ENCODE results near the gene HTR6. TPM values are rescaled to one million over a fixed set of nuclear protein-coding genes. Genes with fewer than 3 reads are reported as not detected.
A peak's percentile ranks its signal among the peaks of the same experiment; 100 is the strongest.

The HTR6 gene
- not detected in 2 replicates for total RNA-seq

GRCh38 chr1:19664453-19665185 is at the start of gene HTR6:
Gene HTR6, plus strand, starts transcription at chr1:19664875. Its CDS starts 879 bp downstream, at chr1:19665754.
- peaks cover 51% of the 10 kb centered on the region for H3K27me3 ChIP-seq (ENCODE audit: control insufficient read depth, insufficient read depth, low read length)
- no peak for TF ChIP-seq CTCF (IDR thresholded peaks at IDR 0.05; ENCODE audit: insufficient read depth, low read length, poor library complexity, severe bottlenecking)

DNA sequence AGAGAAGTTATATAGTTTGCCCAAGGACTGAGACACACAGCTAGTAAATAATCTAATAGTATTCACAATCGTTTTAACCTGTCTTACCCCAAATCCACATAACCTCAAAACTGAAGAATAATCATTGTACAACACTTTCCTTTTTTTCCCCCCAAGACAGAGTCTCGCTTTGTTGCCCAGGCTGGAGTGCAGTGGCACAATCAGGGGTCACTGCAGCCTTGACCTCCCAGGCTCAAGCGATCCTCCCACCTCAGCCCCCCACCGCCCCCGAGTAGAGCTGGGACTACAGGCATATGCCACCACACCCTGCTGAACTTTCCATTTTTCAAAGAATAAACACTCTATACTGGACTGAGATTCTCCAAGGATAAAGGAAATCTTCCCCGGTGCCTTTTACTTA is 49.2 kb upstream of the HTR6 start:
- TF ChIP-seq CTCF (IDR thresholded peaks at IDR 0.05; ENCODE audit: insufficient read depth, low read length, poor library complexity, severe bottlenecking): no peak
- Histone ChIP-seq H3K36me3 (ENCODE audit: control insufficient read depth, insufficient read depth, low read length) (no peaks in the 10 kb centered on the region), H3K4me3 (ENCODE audit: low read depth, low read length) (no peak overlapping the region), H3K27me3 (ENCODE audit: control insufficient read depth, insufficient read depth, low read length) (no peaks in the 10 kb centered on the region)
- DNase-seq (ENCODE audit: low read depth): no peak

More at GRCh38 chr1:19664453-19665185, at the start of gene HTR6:
- DNase-seq (ENCODE audit: low read depth): no peak
- Histone ChIP-seq H3K4me3 (ENCODE audit: low read depth, low read length) (peak within 1 kb of the TSS; percentile 7), H3K36me3 (ENCODE audit: control insufficient read depth, insufficient read depth, low read length) (no peaks in the 10 kb centered on the region)

GRCh38 chr1:19616489-19616888 is 48.2 kb upstream of the HTR6 start:
- H3K36me3 ChIP-seq (ENCODE audit: control insufficient read depth, insufficient read depth, low read length): no peaks in the 10 kb centered on the region
- H3K4me3 ChIP-seq (ENCODE audit: low read depth, low read length): no peak overlapping the region
- DNase-seq (ENCODE audit: low read depth): peak; percentile 34
- no peaks in the 10 kb centered on the region for H3K27me3 ChIP-seq (ENCODE audit: control insufficient read depth, insufficient read depth, low read length)
- TF ChIP-seq CTCF (IDR thresholded peaks at IDR 0.05; ENCODE audit: insufficient read depth, low read length, poor library complexity, severe bottlenecking): no peak

GRCh38 chr1:19617376-19617775 is 47.3 kb upstream of the HTR6 start:
- Histone ChIP-seq H3K4me3 (ENCODE audit: low read depth, low read length) (no peak overlapping the region), H3K36me3 (ENCODE audit: control insufficient read depth, insufficient read depth, low read length) (no peaks in the 10 kb centered on the region), H3K27me3 (ENCODE audit: control insufficient read depth, insufficient read depth, low read length) (no peaks in the 10 kb centered on the region)
- no peak for TF ChIP-seq CTCF (IDR thresholded peaks at IDR 0.05; ENCODE audit: insufficient read depth, low read length, poor library complexity, severe bottlenecking)
- no peak for DNase-seq (ENCODE audit: low read depth)

DNA sequence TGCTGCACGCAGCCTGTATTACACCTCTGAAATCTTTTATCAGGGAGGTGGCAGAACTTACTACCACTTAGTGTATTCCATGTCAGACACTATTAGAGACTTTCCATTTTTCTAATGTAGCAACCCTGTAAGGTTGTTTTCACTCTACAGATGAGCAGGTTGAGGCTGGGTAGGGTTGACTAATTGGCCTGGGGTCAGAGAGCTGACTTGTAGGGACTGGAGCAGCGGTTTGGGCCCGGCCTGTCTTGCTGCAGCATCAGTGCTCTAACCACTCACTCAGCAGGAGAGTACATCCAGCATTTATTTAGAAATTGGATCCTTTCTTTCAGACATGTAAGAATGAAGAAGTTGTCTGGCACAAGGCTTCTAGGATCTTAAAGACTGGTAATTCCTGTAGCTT is 46.2 kb upstream of the HTR6 start:
- Histone ChIP-seq H3K4me3 (ENCODE audit: low read depth, low read length) (no peak overlapping the region), H3K27me3 (ENCODE audit: control insufficient read depth, insufficient read depth, low read length) (no peaks in the 10 kb centered on the region), H3K36me3 (ENCODE audit: control insufficient read depth, insufficient read depth, low read length) (no peaks in the 10 kb centered on the region)
- DNase-seq (ENCODE audit: low read depth): no peak
- no peak for TF ChIP-seq CTCF (IDR thresholded peaks at IDR 0.05; ENCODE audit: insufficient read depth, low read length, poor library complexity, severe bottlenecking)

Measured in kidney epithelial cell (primary cell).